CD4-positive, alpha-beta T cell treated with Interferon alpha-2 for 1 hour (primary cell): ENCODE data around the gene FBXO21.
"Not testable (repeated sequence)": the region's sequence is repeated elsewhere in the genome, so short reads cannot be mapped to it uniquely, and the experiment has no call there.

Source experiments
- DNase-seq, 2 donors: peaks; one replicate each; pipeline ENCODE4 v3.0.0-alpha.2; 2020 to 2022

FBXO21 gene

GRCh38 chr12:117134721-117135120 lies 55.5 kb downstream of the FBXO21 start:
- DNase-seq = no peak

GRCh38 chr12:117134059-117134458 lies 56.2 kb downstream of the FBXO21 start:
- peak; percentile 28 to 39 for DNase-seq

DNA sequence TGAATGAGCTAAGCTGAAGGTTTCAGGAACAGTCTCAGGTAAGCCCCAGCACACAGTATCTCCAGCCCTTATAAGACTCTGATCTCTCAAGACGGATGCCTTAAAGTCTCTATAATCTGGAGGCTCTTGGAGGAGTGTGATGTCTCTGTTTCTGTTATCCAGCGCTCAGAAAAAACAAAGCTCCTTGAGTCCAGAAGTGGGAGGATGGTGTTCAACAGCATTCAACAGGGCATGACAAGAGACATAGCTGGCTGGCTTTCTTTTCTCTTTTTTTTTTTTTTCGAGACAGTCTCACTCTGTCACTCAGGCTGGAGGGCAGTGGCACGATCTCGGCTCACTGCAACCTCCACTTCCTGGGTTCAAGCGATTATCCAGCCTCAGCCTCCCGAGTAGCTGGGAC lies 59.5 kb downstream of the FBXO21 start:
- no peak for DNase-seq

GRCh38 chr12:117129391-117129790 lies 60.9 kb downstream of the FBXO21 start:
- no peak for DNase-seq

GRCh38 chr12:117127933-117128823 lies 62.1 kb downstream of the FBXO21 start:
- no peak for DNase-seq

GRCh38 chr12:117126335-117126734 lies 63.9 kb downstream of the FBXO21 start:
- DNase-seq = no peak

DNA sequence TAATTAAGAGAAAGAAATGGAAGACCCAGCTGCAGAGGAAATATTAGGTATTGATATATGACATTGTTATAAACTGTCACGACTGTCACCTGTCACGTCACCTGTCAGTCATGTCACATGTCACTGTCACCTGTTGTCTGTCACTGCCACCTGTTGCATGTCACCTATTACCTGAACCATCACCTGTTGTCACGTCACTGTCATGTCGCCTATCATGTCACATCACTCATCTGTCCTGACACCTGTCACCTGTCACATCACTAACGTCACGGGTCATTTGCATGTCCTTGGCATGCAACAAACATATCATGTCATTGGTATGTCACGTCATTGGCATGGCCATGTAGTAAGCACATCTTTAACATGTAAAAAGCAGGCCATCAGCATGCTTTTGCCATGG lies 64.5 kb downstream of the FBXO21 start:
- no peak for DNase-seq

- DNase-seq = no peak
These were observed 65.0 kb downstream of the FBXO21 start for GRCh38 chr12:117125272-117125613.

GRCh38 chr12:117124421-117125271 lies 65.6 kb downstream of the FBXO21 start:
- DNase-seq = no peak

- DNase-seq = no peak
These were observed 68.8 kb downstream of the FBXO21 start for GRCh38 chr12:117121441-117121840.

DNA sequence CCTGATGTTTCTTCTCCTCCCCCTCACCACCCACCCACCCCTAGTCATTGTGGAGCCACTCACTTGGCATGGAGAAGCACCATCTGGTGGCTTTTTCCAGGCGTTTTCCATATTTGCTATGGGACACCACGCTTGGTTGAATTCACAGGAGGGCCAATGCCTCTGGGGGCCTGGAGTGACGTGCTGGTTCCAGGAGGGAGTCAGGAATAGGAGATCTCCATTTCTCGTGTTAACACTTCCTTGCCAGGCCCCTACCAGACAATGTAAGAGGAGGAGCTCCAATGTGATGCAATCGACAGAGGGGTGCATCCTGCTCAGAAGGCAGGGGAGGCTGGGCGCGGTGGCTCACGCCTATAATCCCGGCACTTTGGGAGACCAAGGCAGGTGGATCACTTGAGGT lies 69.5 kb downstream of the FBXO21 start:
- DNase-seq = no peak

GRCh38 chr12:117119592-117120198 lies 70.6 kb downstream of the FBXO21 start:
- peak; percentile 24 to 53 for DNase-seq

GRCh38 chr12:117118838-117119591 lies 71.3 kb downstream of the FBXO21 start:
- no peak for DNase-seq

- no peak for DNase-seq
These were observed 75.5 kb downstream of the FBXO21 start for GRCh38 chr12:117114784-117115183.

DNA sequence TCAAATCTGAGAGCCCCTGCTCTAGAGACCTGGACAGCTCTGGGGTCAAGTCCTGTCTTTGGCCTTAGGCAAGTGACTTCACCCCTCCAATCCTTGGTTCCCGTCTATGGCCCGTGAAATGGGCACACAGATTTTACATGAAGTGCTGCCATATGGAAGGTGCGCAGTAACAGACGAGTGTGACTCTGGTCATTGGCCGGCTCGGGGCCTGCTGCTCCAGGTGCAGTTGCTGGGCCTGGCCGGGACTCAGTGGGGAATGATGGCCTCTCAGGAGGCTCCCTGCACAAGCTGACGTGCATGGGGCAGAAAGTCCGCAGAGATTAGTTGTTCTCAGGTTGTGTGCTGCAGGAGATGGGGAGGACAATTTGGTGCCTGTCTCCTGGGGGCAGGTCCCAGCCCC lies 77.0 kb downstream of the FBXO21 start:
- no peak for DNase-seq

- no peak for DNase-seq
These were observed 78.3 kb downstream of the FBXO21 start for GRCh38 chr12:117111821-117112595.

GRCh38 chr12:117111386-117111785 lies 78.9 kb downstream of the FBXO21 start:
- DNase-seq = no peak

DNA sequence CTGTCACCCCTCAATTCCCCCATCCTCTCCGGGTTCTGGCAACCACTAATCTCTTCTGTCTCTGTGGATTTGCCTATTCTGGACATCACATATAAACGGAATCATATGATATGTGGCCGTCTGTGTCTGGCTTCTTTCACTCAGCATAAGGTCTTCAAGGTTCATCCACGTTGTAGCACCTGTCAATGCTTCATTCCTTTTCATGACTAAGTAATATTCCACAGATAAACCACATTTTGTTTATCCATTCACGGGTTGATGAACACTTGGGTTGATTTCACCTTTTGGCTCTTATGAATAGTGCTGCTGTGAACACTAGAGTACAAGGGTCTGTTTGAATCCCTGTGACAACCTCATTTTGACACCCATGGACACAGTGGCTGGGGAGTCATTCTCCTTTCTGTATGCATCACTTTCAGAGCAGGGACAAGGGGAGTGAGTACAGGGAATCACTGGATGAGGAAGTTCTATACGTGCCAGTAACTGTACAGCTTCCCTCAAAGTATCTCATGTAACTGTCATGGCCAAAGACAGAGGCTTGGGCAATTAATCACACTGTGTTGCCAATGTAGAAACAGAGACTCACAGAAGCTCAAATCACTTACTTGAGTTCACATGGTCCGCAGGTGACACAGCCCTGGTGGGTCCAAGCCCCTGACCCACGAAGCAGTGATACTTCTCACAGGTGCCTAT lies 80.2 kb downstream of the FBXO21 start:
- no peak for DNase-seq

DNA sequence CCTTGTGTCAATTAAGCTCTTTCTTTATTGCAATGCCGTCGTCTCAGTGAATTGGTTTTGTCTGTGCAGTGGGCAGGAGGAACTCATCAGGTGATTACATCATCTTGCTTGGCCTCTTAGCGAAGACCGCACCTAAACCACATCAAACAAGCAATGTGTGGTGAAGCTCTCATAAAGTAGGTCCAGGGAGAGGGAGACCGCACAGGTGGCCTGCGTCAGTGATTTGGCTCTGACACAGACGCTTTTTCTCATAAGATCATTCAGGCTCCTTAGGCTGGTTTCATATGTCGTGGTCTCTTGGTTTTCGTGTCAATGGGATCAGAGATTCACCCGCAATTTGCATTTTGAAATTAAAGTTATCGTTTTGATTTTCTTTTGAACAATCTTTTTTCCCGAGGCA lies 84.4 kb downstream of the FBXO21 start:
- peak; percentile 33 to 52 for DNase-seq

- DNase-seq = not testable (repeated sequence)
These were observed 86.3 kb downstream of the FBXO21 start for GRCh38 chr12:117104003-117104402.

DNA sequence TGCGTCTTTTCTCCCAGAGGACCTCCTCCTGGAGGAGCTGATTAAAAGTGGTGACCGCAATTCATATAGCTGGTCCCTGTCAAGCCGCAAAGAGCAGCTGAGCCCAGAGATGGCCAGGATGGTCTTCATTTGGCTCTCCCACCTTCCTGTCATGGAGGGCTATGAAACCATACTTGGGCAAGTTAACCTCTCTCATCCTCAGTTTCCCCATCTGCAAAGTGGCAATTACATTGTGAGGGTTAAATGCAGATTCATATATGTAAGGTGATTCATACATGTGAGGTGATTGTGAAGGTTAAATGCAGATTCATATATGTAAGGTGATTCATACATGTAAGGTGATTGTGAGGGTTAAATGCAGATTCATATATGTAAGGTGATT lies 87.5 kb downstream of the FBXO21 start:
- no peak for DNase-seq
